Erythroblast (primary cell): ENCODE measurements around the gene CCDC81.
A peak's percentile ranks its signal among the peaks of the same experiment; 100 is the strongest.

Source experiments
- DNase-seq, 2 experiments: peaks; one replicate each; lab custom pipeline; 2025; lab: John Stamatoyannopoulos, UW
- GATA1 ChIP-seq: IDR thresholded peaks from 2 replicates; pipeline ENCODE4 v1.6.1; 2011; ENCODE audit warnings: low read depth, mild to moderate bottlenecking, control low read depth, low read length, moderate library complexity
- POLR2A ChIP-seq: IDR thresholded peaks from 2 replicates; pipeline ENCODE4 v1.6.1; 2011; ENCODE audit warnings: mild to moderate bottlenecking, low read length

CCDC81 gene

GRCh38 chr11:86438685-86439084 is 64.0 kb downstream of the CCDC81 start:
- no peak for TF ChIP-seq GATA1
- no peak for TF ChIP-seq POLR2A
- no peak for DNase-seq

DNA sequence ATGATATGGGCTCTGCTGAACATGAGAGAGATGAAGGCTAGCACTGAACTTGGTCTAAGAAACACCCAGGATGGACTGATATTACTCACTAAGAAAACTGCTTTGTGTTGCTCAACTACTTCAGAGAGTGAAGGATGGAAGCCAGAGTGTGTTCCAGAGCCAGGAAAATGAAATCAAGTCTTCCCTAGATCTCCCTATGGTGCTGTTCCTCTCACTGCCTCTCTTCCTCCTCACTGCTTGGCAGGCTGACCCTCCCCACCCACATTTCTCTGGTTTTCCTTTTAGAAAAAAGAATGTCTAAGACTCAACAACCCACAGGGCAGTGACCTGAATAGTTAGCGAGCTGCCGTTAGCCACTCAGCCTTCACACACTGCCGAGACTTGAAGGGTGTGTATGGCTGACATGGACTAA is 65.6 kb downstream of the CCDC81 start:
- TF ChIP-seq GATA1, result no peak
- TF ChIP-seq POLR2A, result no peak
- DNase-seq, result no peak

DNA sequence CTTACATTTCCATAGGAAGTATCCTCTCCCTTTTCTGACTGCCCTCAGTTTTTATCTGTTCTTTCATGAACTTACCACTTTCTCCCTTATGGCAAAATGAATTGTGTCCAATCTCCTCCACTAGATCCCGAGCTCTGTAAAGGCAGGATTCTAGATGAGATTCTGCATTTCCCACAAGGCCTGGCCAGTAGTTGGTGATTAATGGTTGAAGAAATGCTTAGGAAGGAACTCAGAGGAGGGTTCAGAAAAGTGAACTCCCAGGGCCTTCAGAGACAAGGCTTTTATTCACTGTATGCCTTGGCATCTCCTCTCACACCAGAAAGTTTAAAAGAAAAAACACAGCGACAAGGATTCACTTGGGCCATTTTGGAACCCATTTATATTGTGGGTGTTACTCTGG is 66.2 kb downstream of the CCDC81 start:
- DNase-seq, result no peak
- no peak for TF ChIP-seq GATA1
- TF ChIP-seq POLR2A, result no peak

- no peak for DNase-seq
- TF ChIP-seq GATA1, result no peak
Observed at GRCh38 chr11:86442420-86442819, 67.7 kb downstream of the CCDC81 start.

DNA sequence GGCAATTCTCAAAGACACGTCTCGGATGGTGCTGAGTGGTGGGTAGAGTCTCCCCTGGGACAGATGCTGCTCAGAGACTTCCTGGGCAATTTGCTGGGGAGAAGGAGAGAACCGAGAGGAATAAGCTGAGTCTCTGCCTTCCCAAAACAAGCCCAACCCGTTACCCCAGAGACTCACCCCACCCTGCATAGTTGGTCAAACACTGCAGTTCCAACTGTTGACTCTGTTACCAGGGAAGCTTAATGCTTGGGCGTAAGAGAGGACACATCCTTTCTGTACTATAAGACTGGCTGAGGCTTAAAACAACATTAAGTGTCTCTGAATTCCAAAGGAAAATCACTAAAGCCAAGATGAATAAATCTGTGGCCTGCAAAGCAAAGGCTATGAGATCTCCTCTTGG is 68.1 kb downstream of the CCDC81 start:
- TF ChIP-seq POLR2A (no peak), GATA1 (no peak)
- no peak for DNase-seq

DNA sequence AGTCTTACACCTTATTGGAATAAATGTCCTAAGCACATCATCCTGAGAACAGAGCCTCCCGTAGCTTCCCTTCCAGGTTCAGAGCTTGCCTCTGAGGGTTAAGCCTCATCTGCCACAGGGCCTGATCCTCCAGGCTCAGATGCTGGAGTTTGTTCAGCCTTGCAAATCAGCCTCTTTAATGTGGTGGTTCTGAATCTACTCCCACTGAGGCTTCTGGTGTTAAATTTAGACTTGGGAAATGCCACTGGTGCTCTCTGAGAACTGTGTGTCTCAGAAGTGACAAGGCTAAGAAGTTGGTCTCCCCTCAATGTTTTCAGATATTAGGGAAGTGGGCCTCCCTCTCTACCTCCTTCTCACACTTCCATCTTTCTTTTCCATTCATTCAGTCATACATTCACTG is 68.7 kb downstream of the CCDC81 start:
- TF ChIP-seq POLR2A (no peak), GATA1 (no peak)
- DNase-seq, result no peak

DNA sequence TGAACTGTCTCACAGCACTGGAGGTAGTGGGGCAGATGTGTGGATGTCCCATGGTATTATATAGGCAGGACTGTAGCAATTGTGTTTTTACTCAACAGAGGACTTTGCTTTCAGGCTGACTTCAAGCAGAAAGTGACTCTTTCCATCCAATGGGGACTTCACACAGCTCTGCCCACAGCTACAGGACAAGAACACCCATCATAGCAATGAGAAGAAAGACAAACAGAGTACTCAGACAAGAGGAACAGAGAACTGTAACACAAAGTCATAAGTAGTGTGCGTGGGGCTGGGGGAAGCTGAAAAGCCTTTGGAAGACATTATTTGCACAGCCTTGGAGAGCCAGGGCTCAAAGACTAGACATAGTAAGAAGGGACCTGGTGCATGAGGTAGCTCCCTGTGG is 70.3 kb downstream of the CCDC81 start:
- TF ChIP-seq POLR2A (no peak), GATA1 (no peak)
- DNase-seq, result no peak

- TF ChIP-seq GATA1 (no peak), POLR2A (no peak)
- DNase-seq, result no peak
Observed at GRCh38 chr11:86446163-86446923, 71.7 kb downstream of the CCDC81 start.

- DNase-seq, result no peak
- TF ChIP-seq GATA1 (no peak), POLR2A (no peak)
Observed at GRCh38 chr11:86446924-86447285, 72.2 kb downstream of the CCDC81 start.

- TF ChIP-seq POLR2A (no peak), GATA1 (no peak)
- no peak for DNase-seq
Observed at GRCh38 chr11:86447763-86448480, 73.2 kb downstream of the CCDC81 start.

DNA sequence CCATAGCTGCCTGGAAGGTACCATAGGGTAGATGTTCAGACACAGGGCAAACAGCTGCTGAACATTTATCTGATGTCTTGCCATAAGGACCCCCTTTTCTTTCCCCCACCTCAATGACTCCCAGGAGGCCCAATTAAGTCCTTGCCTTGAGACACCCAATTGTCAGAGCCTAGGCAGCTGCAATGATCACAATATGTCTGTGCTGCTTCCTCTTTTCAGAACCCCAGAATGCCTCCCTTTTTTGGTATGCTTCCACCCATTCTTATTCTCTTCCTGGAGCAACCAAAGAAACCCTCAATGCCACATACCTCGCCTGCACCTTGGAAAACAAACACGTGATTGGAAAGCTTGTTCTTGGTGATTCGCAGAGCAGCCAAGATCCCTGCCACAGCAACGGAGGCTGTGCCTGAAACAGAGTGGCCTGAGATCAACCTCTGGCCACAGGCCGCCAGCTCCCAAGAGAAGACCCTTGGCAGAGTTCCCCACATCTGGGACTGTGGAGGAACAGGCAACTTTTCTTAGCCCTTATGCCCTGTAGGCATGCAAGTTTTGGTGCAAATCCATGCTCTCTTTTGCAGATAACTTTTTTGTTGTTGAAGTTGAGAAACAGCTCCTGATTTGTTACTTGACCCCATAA is 75.4 kb downstream of the CCDC81 start:
- no peak for TF ChIP-seq POLR2A
- TF ChIP-seq GATA1, result no peak
- DNase-seq, result no peak

GRCh38 chr11:86453290-86454030 is 78.8 kb downstream of the CCDC81 start:
- TF ChIP-seq POLR2A (no peak), GATA1 (no peak)
- no peak for DNase-seq

GRCh38 chr11:86456075-86456939 is 81.6 kb downstream of the CCDC81 start:
- peak; percentile 76 to 86 for DNase-seq

More at GRCh38 chr11:86456075-86456939, 81.6 kb downstream of the CCDC81 start:
- no peak for TF ChIP-seq POLR2A
- no peak for TF ChIP-seq GATA1
